Measurements from ENCODE around the gene GCC2.

Gene GCC2

GRCh38 chr2:108536133-108536780 lies 87.3 kb downstream of the GCC2 start:
- H3K4me3 ChIP-seq (ENCODE audit: low read depth, low read length), result no peak overlapping the region
- peaks cover 8% of the 10 kb centered on the region for H3K27me3 ChIP-seq (ENCODE audit: control insufficient read depth, insufficient read depth, low read length)
- H3K9me3 ChIP-seq (ENCODE audit: control insufficient read depth, insufficient read depth, low read length), result no peaks in the 10 kb centered on the region
- no peaks in the 10 kb centered on the region for H3K36me3 ChIP-seq (ENCODE audit: control insufficient read depth, insufficient read depth, low read length)
- peaks cover 9% of the 10 kb centered on the region for H3K4me1 ChIP-seq (ENCODE audit: control insufficient read depth, insufficient read depth, low read length)
- no peak overlapping the region for H3K9ac ChIP-seq (ENCODE audit: low read depth, low read length)

DNA sequence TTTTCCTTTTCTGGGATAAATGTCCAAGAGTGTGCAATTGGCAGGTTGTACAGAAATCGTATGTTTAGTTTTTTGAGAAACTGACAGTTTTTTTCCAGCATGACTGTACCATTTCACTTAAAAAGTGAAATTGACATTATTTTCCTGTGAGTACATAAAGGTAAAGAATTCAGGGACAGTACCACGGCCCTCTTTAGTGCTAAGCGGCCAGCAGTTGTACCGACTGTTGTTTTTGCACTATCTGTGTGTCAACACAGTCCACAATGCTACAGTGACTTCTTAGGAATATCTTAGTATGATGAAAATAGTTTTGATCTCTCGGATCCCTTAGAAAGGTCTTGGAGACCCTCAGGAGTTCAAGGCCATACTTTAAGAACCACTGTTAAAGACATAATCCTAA lies 87.9 kb downstream of the GCC2 start:
- Histone ChIP-seq H3K27me3 (ENCODE audit: control insufficient read depth, insufficient read depth, low read length) (peaks cover 8% of the 10 kb centered on the region), H3K9ac (ENCODE audit: low read depth, low read length) (no peak overlapping the region), H3K4me1 (ENCODE audit: control insufficient read depth, insufficient read depth, low read length) (peaks cover 9% of the 10 kb centered on the region), H3K9me3 (ENCODE audit: control insufficient read depth, insufficient read depth, low read length) (no peaks in the 10 kb centered on the region), H3K4me3 (ENCODE audit: low read depth, low read length) (no peak overlapping the region), H3K36me3 (ENCODE audit: control insufficient read depth, insufficient read depth, low read length) (no peaks in the 10 kb centered on the region)

- no peaks in the 10 kb centered on the region for H3K36me3 ChIP-seq (ENCODE audit: control insufficient read depth, insufficient read depth, low read length)
- peaks cover 9% of the 10 kb centered on the region for H3K4me1 ChIP-seq (ENCODE audit: control insufficient read depth, insufficient read depth, low read length)
- H3K9ac ChIP-seq (ENCODE audit: low read depth, low read length), result no peak overlapping the region
- peaks cover 8% of the 10 kb centered on the region for H3K27me3 ChIP-seq (ENCODE audit: control insufficient read depth, insufficient read depth, low read length)
- no peak overlapping the region for H3K4me3 ChIP-seq (ENCODE audit: low read depth, low read length)
- no peaks in the 10 kb centered on the region for H3K9me3 ChIP-seq (ENCODE audit: control insufficient read depth, insufficient read depth, low read length)
Observed at GRCh38 chr2:108538000-108538625, 89.1 kb downstream of the GCC2 start.

DNA sequence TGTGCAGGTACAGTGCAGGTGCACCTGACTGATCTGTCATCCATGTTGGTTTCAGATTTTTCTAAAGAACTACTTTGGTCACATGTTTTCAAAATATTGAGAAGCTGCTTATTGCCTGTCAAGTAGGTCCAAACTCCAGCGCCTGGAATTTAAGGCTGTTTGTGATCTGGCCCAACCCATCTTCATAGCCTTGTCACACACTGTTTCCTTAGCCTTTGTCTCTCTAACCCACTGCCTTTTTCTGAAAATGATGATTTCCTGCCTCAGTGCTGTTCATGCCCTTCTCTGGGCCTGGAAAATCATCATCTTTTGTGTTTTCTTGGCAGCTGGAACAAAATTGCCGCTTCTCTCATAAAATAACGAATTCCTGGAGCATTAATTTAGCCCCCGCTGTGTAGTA lies 92.4 kb downstream of the GCC2 start:
- Histone ChIP-seq H3K27me3 (ENCODE audit: control insufficient read depth, insufficient read depth, low read length) (no peaks in the 10 kb centered on the region), H3K9me3 (ENCODE audit: control insufficient read depth, insufficient read depth, low read length) (no peaks in the 10 kb centered on the region), H3K36me3 (ENCODE audit: control insufficient read depth, insufficient read depth, low read length) (no peaks in the 10 kb centered on the region), H3K4me1 (ENCODE audit: control insufficient read depth, insufficient read depth, low read length) (peaks cover 6% of the 10 kb centered on the region), H3K9ac (ENCODE audit: low read depth, low read length) (no peak overlapping the region), H3K4me3 (ENCODE audit: low read depth, low read length) (no peak overlapping the region)

- Histone ChIP-seq H3K4me3 (ENCODE audit: low read depth, low read length) (no peak overlapping the region), H3K9ac (ENCODE audit: low read depth, low read length) (no peak overlapping the region), H3K27me3 (ENCODE audit: control insufficient read depth, insufficient read depth, low read length) (no peaks in the 10 kb centered on the region), H3K4me1 (ENCODE audit: control insufficient read depth, insufficient read depth, low read length) (peaks cover 6% of the 10 kb centered on the region), H3K9me3 (ENCODE audit: control insufficient read depth, insufficient read depth, low read length) (no peaks in the 10 kb centered on the region), H3K36me3 (ENCODE audit: control insufficient read depth, insufficient read depth, low read length) (no peaks in the 10 kb centered on the region)
Observed at GRCh38 chr2:108542071-108542470, 93.1 kb downstream of the GCC2 start.

DNA sequence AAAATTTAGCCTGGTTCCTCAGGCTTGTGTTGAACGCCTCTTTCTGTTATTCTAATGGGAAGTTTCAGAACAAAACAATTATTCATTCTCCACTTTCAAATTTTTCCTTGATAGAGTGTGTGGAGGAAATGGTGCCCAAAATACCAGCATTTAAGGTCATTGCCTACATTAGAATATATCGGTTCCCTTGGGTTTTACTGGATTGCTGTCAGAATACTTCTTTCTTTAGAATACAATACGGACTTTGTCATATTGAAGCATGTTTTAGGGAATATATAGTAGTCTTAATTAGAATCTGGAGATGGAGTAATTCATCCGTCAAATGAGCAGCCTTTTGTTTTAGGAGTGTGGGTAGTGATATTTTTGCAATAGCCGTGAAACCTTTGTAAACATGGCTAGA lies 98.6 kb downstream of the GCC2 start:
- Histone ChIP-seq H3K9me3 (ENCODE audit: control insufficient read depth, insufficient read depth, low read length) (no peaks in the 10 kb centered on the region), H3K36me3 (ENCODE audit: control insufficient read depth, insufficient read depth, low read length) (no peaks in the 10 kb centered on the region), H3K9ac (ENCODE audit: low read depth, low read length) (no peak overlapping the region), H3K4me3 (ENCODE audit: low read depth, low read length) (no peak overlapping the region), H3K27me3 (ENCODE audit: control insufficient read depth, insufficient read depth, low read length) (no peaks in the 10 kb centered on the region), H3K4me1 (ENCODE audit: control insufficient read depth, insufficient read depth, low read length) (no peaks in the 10 kb centered on the region)

GRCh38 chr2:108548208-108549003 lies 99.4 kb downstream of the GCC2 start:
- no peaks in the 10 kb centered on the region for H3K4me1 ChIP-seq (ENCODE audit: control insufficient read depth, insufficient read depth, low read length)
- H3K9me3 ChIP-seq (ENCODE audit: control insufficient read depth, insufficient read depth, low read length), result no peaks in the 10 kb centered on the region
- H3K36me3 ChIP-seq (ENCODE audit: control insufficient read depth, insufficient read depth, low read length), result no peaks in the 10 kb centered on the region
- H3K9ac ChIP-seq (ENCODE audit: low read depth, low read length), result no peak overlapping the region
- no peaks in the 10 kb centered on the region for H3K27me3 ChIP-seq (ENCODE audit: control insufficient read depth, insufficient read depth, low read length)
- H3K4me3 ChIP-seq (ENCODE audit: low read depth, low read length), result no peak overlapping the region

DNA sequence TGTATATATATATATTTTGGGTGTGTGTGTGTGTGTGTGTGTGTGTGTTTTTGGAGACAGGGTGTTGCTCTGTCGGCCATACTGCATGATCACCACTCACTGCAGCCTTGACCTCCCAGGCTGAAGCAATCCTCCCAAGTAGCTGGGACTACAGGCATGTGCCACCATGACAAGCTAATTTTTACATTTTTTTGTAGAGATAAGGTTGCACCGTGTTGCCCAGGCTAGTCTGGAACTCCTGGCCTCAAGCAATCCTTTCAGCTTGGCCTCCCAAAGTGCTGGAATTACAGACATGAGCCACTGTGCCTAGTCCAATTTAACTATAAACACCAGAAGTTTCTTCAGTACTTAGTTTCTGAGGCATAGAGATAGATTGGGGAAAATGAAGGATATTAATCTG lies 103.6 kb downstream of the GCC2 start:
- Histone ChIP-seq H3K4me3 (ENCODE audit: low read depth, low read length) (no peak overlapping the region), H3K9me3 (ENCODE audit: control insufficient read depth, insufficient read depth, low read length) (no peaks in the 10 kb centered on the region), H3K4me1 (ENCODE audit: control insufficient read depth, insufficient read depth, low read length) (no peaks in the 10 kb centered on the region), H3K27me3 (ENCODE audit: control insufficient read depth, insufficient read depth, low read length) (no peaks in the 10 kb centered on the region), H3K36me3 (ENCODE audit: control insufficient read depth, insufficient read depth, low read length) (no peaks in the 10 kb centered on the region), H3K9ac (ENCODE audit: low read depth, low read length) (no peak overlapping the region)

GRCh38 chr2:108553209-108553919 lies 104.4 kb downstream of the GCC2 start:
- Histone ChIP-seq H3K36me3 (ENCODE audit: control insufficient read depth, insufficient read depth, low read length) (no peaks in the 10 kb centered on the region), H3K4me3 (ENCODE audit: low read depth, low read length) (no peak overlapping the region), H3K9me3 (ENCODE audit: control insufficient read depth, insufficient read depth, low read length) (no peaks in the 10 kb centered on the region), H3K27me3 (ENCODE audit: control insufficient read depth, insufficient read depth, low read length) (no peaks in the 10 kb centered on the region), H3K9ac (ENCODE audit: low read depth, low read length) (no peak overlapping the region), H3K4me1 (ENCODE audit: control insufficient read depth, insufficient read depth, low read length) (no peaks in the 10 kb centered on the region)

DNA sequence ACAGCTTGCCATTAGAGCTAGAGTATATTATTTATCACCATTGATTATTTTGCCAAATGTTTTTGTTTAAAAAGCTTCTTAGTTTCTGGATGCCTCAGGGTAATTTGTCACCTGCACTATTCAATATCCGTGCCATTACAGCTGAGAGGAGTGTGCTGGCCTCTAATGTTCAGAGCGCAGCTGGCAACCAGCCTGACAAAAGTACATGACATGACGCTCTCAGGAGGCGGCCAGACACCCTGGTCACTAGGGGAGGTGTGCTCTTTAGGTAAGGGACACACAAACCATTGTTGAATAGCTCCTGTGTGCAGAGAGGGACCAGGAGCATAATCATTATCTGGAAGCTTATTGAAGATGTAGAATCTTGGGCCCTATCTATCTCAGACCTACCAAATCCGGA lies 105.5 kb downstream of the GCC2 start:
- H3K4me1 ChIP-seq (ENCODE audit: control insufficient read depth, insufficient read depth, low read length), result no peaks in the 10 kb centered on the region
- H3K4me3 ChIP-seq (ENCODE audit: low read depth, low read length), result no peak overlapping the region
- H3K9ac ChIP-seq (ENCODE audit: low read depth, low read length), result no peak overlapping the region
- H3K9me3 ChIP-seq (ENCODE audit: control insufficient read depth, insufficient read depth, low read length), result no peaks in the 10 kb centered on the region
- no peaks in the 10 kb centered on the region for H3K27me3 ChIP-seq (ENCODE audit: control insufficient read depth, insufficient read depth, low read length)
- no peaks in the 10 kb centered on the region for H3K36me3 ChIP-seq (ENCODE audit: control insufficient read depth, insufficient read depth, low read length)

GRCh38 chr2:108555572-108555971 lies 106.6 kb downstream of the GCC2 start:
- Histone ChIP-seq H3K36me3 (ENCODE audit: control insufficient read depth, insufficient read depth, low read length) (no peaks in the 10 kb centered on the region), H3K4me3 (ENCODE audit: low read depth, low read length) (no peak overlapping the region), H3K9ac (ENCODE audit: low read depth, low read length) (no peak overlapping the region), H3K4me1 (ENCODE audit: control insufficient read depth, insufficient read depth, low read length) (no peaks in the 10 kb centered on the region), H3K9me3 (ENCODE audit: control insufficient read depth, insufficient read depth, low read length) (no peaks in the 10 kb centered on the region), H3K27me3 (ENCODE audit: control insufficient read depth, insufficient read depth, low read length) (no peaks in the 10 kb centered on the region)

Measured in iPS-15b (cell line).